ENCODE results near the gene HMGN4. TPM values are rescaled to one million over a fixed set of nuclear protein-coding genes. Genes with fewer than 3 reads are reported as not detected.
A peak's percentile ranks its signal among the peaks of the same experiment; 100 is the strongest.
"Not testable (repeated sequence)": the region's sequence is repeated elsewhere in the genome, so short reads cannot be mapped to it uniquely, and the experiment has no call there.

The HMGN4 gene
- total RNA-seq, 1 donor from 2014 or later: 42.9 TPM

GRCh38 chr6:26539071-26539615 is 977 bp downstream of the HMGN4 start:
- ATAC-seq (no peak), DNase-seq (no peak)
- TF ChIP-seq, protein P1, sequence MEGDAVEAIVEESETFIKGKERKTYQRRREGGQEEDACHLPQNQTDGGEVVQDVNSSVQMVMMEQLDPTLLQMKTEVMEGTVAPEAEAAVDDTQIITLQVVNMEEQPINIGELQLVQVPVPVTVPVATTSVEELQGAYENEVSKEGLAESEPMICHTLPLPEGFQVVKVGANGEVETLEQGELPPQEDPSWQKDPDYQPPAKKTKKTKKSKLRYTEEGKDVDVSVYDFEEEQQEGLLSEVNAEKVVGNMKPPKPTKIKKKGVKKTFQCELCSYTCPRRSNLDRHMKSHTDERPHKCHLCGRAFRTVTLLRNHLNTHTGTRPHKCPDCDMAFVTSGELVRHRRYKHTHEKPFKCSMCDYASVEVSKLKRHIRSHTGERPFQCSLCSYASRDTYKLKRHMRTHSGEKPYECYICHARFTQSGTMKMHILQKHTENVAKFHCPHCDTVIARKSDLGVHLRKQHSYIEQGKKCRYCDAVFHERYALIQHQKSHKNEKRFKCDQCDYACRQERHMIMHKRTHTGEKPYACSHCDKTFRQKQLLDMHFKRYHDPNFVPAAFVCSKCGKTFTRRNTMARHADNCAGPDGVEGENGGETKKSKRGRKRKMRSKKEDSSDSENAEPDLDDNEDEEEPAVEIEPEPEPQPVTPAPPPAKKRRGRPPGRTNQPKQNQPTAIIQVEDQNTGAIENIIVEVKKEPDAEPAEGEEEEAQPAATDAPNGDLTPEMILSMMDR (IDR thresholded peaks at IDR 0.05): no peak
- H3K4me3 ChIP-seq: peak overlapping the region; percentile 86
- intact Hi-C loops (cut with DNase I): no loop called here
- no peaks in the 10 kb centered on the region for H3K9me3 ChIP-seq
- H3K4me1 ChIP-seq: peaks cover 29% of the 10 kb centered on the region
- no peaks in the 10 kb centered on the region for H3K27me3 ChIP-seq (ENCODE audit: low read depth)
- H3K27ac ChIP-seq: peak overlapping the region; percentile 96
- H3K36me3 ChIP-seq: peaks cover 12% of the 10 kb centered on the region

DNA sequence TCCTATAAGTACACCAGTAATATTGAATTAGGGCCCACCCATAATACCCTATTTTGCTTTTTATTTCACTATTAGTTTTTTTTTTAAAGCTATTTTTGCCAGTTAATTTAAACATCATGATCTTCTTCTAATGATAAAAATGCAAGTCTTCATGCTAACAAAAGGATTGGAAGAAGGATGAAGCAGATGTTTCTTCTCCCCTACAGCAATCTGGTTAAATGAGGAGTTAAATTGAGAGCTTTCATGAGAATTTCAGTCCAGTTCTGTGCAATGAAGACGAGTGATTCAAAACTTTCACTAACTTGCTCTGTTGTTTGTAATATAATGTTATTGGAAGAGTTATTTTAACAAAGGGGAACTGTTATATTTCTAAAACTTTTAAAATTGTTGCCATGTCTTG is 3.4 kb downstream of the HMGN4 start:
- TF ChIP-seq, protein P1 (IDR thresholded peaks at IDR 0.05): no peak
- intact Hi-C loops (cut with DNase I): no loop called here
- peaks cover 26% of the 10 kb centered on the region for H3K36me3 ChIP-seq
- H3K27ac ChIP-seq: no peak overlapping the region
- no peak overlapping the region for H3K4me3 ChIP-seq
- no peaks in the 10 kb centered on the region for H3K27me3 ChIP-seq (ENCODE audit: low read depth)
- ATAC-seq: no peak
- H3K4me1 ChIP-seq: peaks cover 29% of the 10 kb centered on the region
- DNase-seq: no peak
- H3K9me3 ChIP-seq: no peaks in the 10 kb centered on the region

DNA sequence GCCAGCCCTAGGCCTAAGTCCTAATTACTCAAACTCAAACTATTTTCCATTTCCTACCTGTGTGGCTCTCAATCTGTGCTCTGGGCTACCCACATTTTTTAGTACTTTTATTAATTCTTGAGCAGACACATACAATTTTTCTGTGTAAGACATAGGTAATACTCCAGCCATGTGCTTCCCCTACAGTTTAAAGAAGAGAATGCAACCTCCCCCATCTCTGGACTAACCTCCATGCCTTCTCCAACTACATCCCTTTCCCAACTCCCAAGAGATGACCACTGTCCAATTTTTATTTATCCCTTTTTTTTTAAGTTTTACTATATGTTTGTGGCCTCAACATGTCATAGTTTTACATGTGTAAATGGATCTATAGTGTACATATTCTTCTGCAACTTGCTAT is 5.8 kb downstream of the HMGN4 start:
- no peaks in the 10 kb centered on the region for H3K9me3 ChIP-seq
- H3K36me3 ChIP-seq: peaks cover 26% of the 10 kb centered on the region
- intact Hi-C loops (cut with DNase I): no loop called here
- no peak overlapping the region for H3K27ac ChIP-seq
- H3K27me3 ChIP-seq (ENCODE audit: low read depth): no peaks in the 10 kb centered on the region
- no peak for DNase-seq
- peak in 1 of 2 donors; percentile 36 for ATAC-seq
- peaks cover 23% of the 10 kb centered on the region for H3K4me1 ChIP-seq
- TF ChIP-seq, protein P1 (IDR thresholded peaks at IDR 0.05): peak; percentile 17
- H3K4me3 ChIP-seq: no peak overlapping the region

DNA sequence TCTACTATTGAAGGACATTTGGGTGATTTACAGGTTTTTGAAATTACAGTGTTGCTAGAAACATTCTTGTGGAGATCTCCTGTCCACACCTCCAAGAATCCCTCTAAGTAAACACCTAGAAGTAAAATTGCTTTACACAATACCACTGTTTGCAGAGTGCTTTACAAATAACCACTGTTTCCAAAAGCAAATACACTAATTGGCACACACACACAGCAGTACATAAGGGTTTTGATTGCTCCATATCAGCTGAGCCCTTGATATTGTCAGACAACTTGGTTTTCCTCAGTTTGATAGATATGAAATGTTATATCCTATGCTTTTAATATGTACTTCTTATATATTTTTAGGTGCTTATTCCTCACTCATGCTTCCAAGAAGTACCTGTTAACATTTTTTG is 6.3 kb downstream of the HMGN4 start:
- TF ChIP-seq, protein P1 (IDR thresholded peaks at IDR 0.05): no peak
- Histone ChIP-seq H3K4me3 (no peak overlapping the region), H3K9me3 (no peaks in the 10 kb centered on the region), H3K27me3 (ENCODE audit: low read depth) (no peaks in the 10 kb centered on the region), H3K4me1 (peaks cover 18% of the 10 kb centered on the region), H3K36me3 (peaks cover 26% of the 10 kb centered on the region), H3K27ac (no peak overlapping the region)
- ATAC-seq: peak; percentile 56 to 90
- intact Hi-C loops (cut with DNase I): no loop called here
- DNase-seq: no peak

DNA sequence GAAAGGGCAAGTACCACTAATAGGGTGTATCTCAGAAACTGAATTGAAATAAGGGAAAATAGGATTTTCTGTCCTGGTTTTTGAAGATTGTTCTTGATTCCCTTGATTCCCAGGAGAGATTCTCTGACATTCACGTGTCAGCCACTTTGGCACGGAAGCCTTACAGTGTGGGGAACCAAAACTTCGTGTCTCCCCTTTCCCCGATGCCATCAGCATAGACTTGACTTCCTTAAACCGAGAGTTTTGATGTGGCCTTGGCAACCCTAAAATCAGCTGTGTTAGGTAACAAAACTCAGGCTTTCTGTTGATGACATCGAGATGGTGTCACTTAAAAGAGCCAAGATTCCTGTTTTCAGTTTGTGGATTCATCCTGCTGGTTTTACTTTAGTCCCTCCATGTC is 7.5 kb downstream of the HMGN4 start:
- H3K4me3 ChIP-seq: no peak overlapping the region
- ATAC-seq (peak; percentile 30 to 63), DNase-seq (no peak)
- H3K27me3 ChIP-seq (ENCODE audit: low read depth): no peaks in the 10 kb centered on the region
- H3K9me3 ChIP-seq: no peaks in the 10 kb centered on the region
- H3K4me1 ChIP-seq: peaks cover 21% of the 10 kb centered on the region
- intact Hi-C loops (cut with DNase I): no loop called here
- H3K27ac ChIP-seq: no peak overlapping the region
- TF ChIP-seq, protein P1 (IDR thresholded peaks at IDR 0.05): no peak
- H3K36me3 ChIP-seq: peaks cover 26% of the 10 kb centered on the region

GRCh38 chr6:26547363-26547762 is 9.2 kb downstream of the HMGN4 start:
- H3K27ac ChIP-seq; H3K27me3 ChIP-seq (ENCODE audit: low read depth); ATAC-seq; intact Hi-C loops (cut with DNase I); H3K4me3 ChIP-seq; H3K9me3 ChIP-seq; DNase-seq: not testable (repeated sequence)
- H3K4me1 ChIP-seq: peaks cover 24% of the 10 kb centered on the region
- H3K36me3 ChIP-seq: peaks cover 24% of the 10 kb centered on the region

Data from lower lobe of right lung (tissue), 2 donors.